GM11168 (cell line): Measurements from ENCODE around the gene LDHB.
"Not testable (repeated sequence)": the region's sequence is repeated elsewhere in the genome, so short reads cannot be mapped to it uniquely, and the experiment has no call there.

ENCODE experiments used
- in situ Hi-C: fragments of 300-500 bp; cut with MboI; formaldehyde crosslinking; loops from one replicate; pipeline ENCODE4 v1.12.0; 2022; ENCODE audit warnings: low sequenced_read_pairs; ENCODE audit not compliant: unreplicated experiment

LDHB gene

GRCh38 chr12:21657326-21658077 lies at the start of gene LDHB:
LDHB (minus strand) TSS chr12:21657842; CDS start chr12:21654671, 3,171 bp downstream.
- in situ Hi-C loops, result no loop called here

- in situ Hi-C loops, result loop anchor here (25.0 kb wide), 1 partner anchor 307 kb away; no protein-coding TSS in a partner anchor
Observed at GRCh38 chr12:21704847-21705246, 47.2 kb upstream of the LDHB start.

- in situ Hi-C loops, result loop anchor here (25.0 kb wide), 2 partner anchors 312 to 737 kb away; no protein-coding TSS in a partner anchor
Observed at GRCh38 chr12:21699851-21700250, 42.2 kb upstream of the LDHB start.

GRCh38 chr12:21697904-21698630 lies 40.4 kb upstream of the LDHB start:
- in situ Hi-C loops, result loop anchor here (25.0 kb wide), 1 partner anchor 739 kb away; no protein-coding TSS in a partner anchor

GRCh38 chr12:21696625-21697024 lies 39.0 kb upstream of the LDHB start:
- in situ Hi-C loops, result loop anchor here (25.0 kb wide), 1 partner anchor 741 kb away; no protein-coding TSS in a partner anchor

GRCh38 chr12:21695986-21696385 lies 38.3 kb upstream of the LDHB start:
- in situ Hi-C loops, result loop anchor here (25.0 kb wide), 1 partner anchor 741 kb away; no protein-coding TSS in a partner anchor

GRCh38 chr12:21694660-21695059 lies 37.0 kb upstream of the LDHB start:
- in situ Hi-C loops, result loop anchor here (25.0 kb wide), 1 partner anchor 743 kb away; no protein-coding TSS in a partner anchor

GRCh38 chr12:21691515-21691914 lies 33.9 kb upstream of the LDHB start:
- in situ Hi-C loops, result loop anchor here (25.0 kb wide), 1 partner anchor 746 kb away; no protein-coding TSS in a partner anchor

- in situ Hi-C loops, result loop anchor here (25.0 kb wide), 1 partner anchor 746 kb away; no protein-coding TSS in a partner anchor
Observed at GRCh38 chr12:21690704-21691368, 33.2 kb upstream of the LDHB start.

- in situ Hi-C loops, result loop anchor here (25.0 kb wide), 1 partner anchor 754 kb away; no protein-coding TSS in a partner anchor
Observed at GRCh38 chr12:21683115-21683514, 25.5 kb upstream of the LDHB start.

- in situ Hi-C loops, result loop anchor here (25.0 kb wide), 1 partner anchor 758 kb away; no protein-coding TSS in a partner anchor
Observed at GRCh38 chr12:21678959-21679358, 21.3 kb upstream of the LDHB start.

- in situ Hi-C loops, result loop anchor here (25.0 kb wide), 1 partner anchor 760 kb away; no protein-coding TSS in a partner anchor
Observed at GRCh38 chr12:21677622-21678277, 20.1 kb upstream of the LDHB start.

GRCh38 chr12:21677204-21677603 lies 19.6 kb upstream of the LDHB start:
- in situ Hi-C loops, result loop anchor here (25.0 kb wide), 1 partner anchor 760 kb away; no protein-coding TSS in a partner anchor

GRCh38 chr12:21676776-21677175 lies 19.1 kb upstream of the LDHB start:
- in situ Hi-C loops, result loop anchor here (25.0 kb wide), 1 partner anchor 761 kb away; no protein-coding TSS in a partner anchor

GRCh38 chr12:21675641-21676040 lies 18.0 kb upstream of the LDHB start:
- in situ Hi-C loops, result loop anchor here (25.0 kb wide), 1 partner anchor 762 kb away; no protein-coding TSS in a partner anchor

GRCh38 chr12:21675096-21675495 lies 17.5 kb upstream of the LDHB start:
- in situ Hi-C loops, result loop anchor here (25.0 kb wide), 1 partner anchor 762 kb away; no protein-coding TSS in a partner anchor

- in situ Hi-C loops, result not testable (repeated sequence)
Observed at GRCh38 chr12:21673830-21674552, 16.3 kb upstream of the LDHB start.

- in situ Hi-C loops, result no loop called here
Observed at GRCh38 chr12:21672146-21672545, 14.5 kb upstream of the LDHB start.

- in situ Hi-C loops, result no loop called here
Observed at GRCh38 chr12:21666722-21667121, 9.1 kb upstream of the LDHB start.
